Measurements from ENCODE around the gene KRT72. TPM values are rescaled to one million over a fixed set of nuclear protein-coding genes. Genes with fewer than 3 reads are reported as not detected.

The KRT72 gene
- total RNA-seq, 2 experiments from 2014 or later, result 82.2 to 83.4 TPM

GRCh38 chr12:52573306-52573705, 28.0 kb downstream of the KRT72 start:
- Histone ChIP-seq H3K27me3 (ENCODE audit: control insufficient read depth in 1 of 2, insufficient read depth in 2 of 2, low read length in 2 of 2) (peaks cover 0 to 4% of the 10 kb centered on the region in 2 experiments), H3K27ac (ENCODE audit: low read depth in 1 of 2, low read length in 2 of 2) (no peak overlapping the region), H3K4me3 (ENCODE audit: low read length) (no peak overlapping the region), H3K9me3 (ENCODE audit: control insufficient read depth in 1 of 2, insufficient read depth in 1 of 2, low read length in 2 of 2) (no peaks in the 10 kb centered on the region), H3K4me1 (ENCODE audit: insufficient read depth, low read length) (no peaks in the 10 kb centered on the region), H3K36me3 (ENCODE audit: insufficient read depth, low read length) (no peaks in the 10 kb centered on the region)
- Mint-ChIP-seq H3K36me3 (ENCODE audit: low read depth) (no peaks in the 10 kb centered on the region), H3K9me3 (no peaks in the 10 kb centered on the region), H3K4me1 (ENCODE audit: low read depth) (no peaks in the 10 kb centered on the region), H3K27me3 (no peaks in the 10 kb centered on the region), H3K27ac (no peak overlapping the region), H3K4me3 (no peak overlapping the region)
- no peak for TF ChIP-seq CTCF (IDR thresholded peaks at IDR 0.05)
- DNase-seq (no peak), ATAC-seq (ENCODE audit: poor library complexity) (no peak)
- intact Hi-C loops (cut with DNase I, micrococcal nuclease), result no loop called here
- ChIA-PET POLR2A (no interaction called here), CTCF (no interaction called here)

- Histone ChIP-seq H3K4me3 (ENCODE audit: low read length) (no peak overlapping the region), H3K27ac (ENCODE audit: low read depth in 1 of 2, low read length in 2 of 2) (no peak overlapping the region), H3K4me1 (ENCODE audit: insufficient read depth, low read length) (no peaks in the 10 kb centered on the region), H3K36me3 (ENCODE audit: insufficient read depth, low read length) (no peaks in the 10 kb centered on the region), H3K9me3 (ENCODE audit: control insufficient read depth in 1 of 2, insufficient read depth in 1 of 2, low read length in 2 of 2) (no peaks in the 10 kb centered on the region), H3K27me3 (ENCODE audit: control insufficient read depth in 1 of 2, insufficient read depth in 2 of 2, low read length in 2 of 2) (peaks cover 0 to 4% of the 10 kb centered on the region in 2 experiments)
- H3K36me3 Mint-ChIP-seq (ENCODE audit: low read depth), result no peaks in the 10 kb centered on the region
- no peaks in the 10 kb centered on the region for H3K9me3 Mint-ChIP-seq
- no peaks in the 10 kb centered on the region for H3K4me1 Mint-ChIP-seq (ENCODE audit: low read depth)
- peaks cover 13% of the 10 kb centered on the region for H3K27me3 Mint-ChIP-seq
- intact Hi-C loops (cut with DNase I, micrococcal nuclease), result no loop called here
- no peak for ATAC-seq (ENCODE audit: poor library complexity)
- ChIA-PET CTCF (no interaction called here), POLR2A (no interaction called here)
- H3K4me3 Mint-ChIP-seq, result no peak overlapping the region
- no peak for TF ChIP-seq CTCF (IDR thresholded peaks at IDR 0.05)
- no peak for DNase-seq
- H3K27ac Mint-ChIP-seq, result no peak overlapping the region
Observed at GRCh38 chr12:52570511-52570910, 30.8 kb downstream of the KRT72 start.

GRCh38 chr12:52568111-52568510, 33.2 kb downstream of the KRT72 start:
- CTCF ChIA-PET, result no interaction called here
- H3K36me3 ChIP-seq (ENCODE audit: insufficient read depth, low read length), result no peaks in the 10 kb centered on the region
- Mint-ChIP-seq H3K4me1 (ENCODE audit: low read depth) (no peaks in the 10 kb centered on the region), H3K9me3 (no peaks in the 10 kb centered on the region), H3K27ac (no peak overlapping the region), H3K36me3 (ENCODE audit: low read depth) (no peaks in the 10 kb centered on the region), H3K4me3 (no peak overlapping the region), H3K27me3 (peaks cover 25% of the 10 kb centered on the region)
- ATAC-seq (ENCODE audit: poor library complexity), result no peak
- H3K4me3 ChIP-seq (ENCODE audit: low read length), result no peak overlapping the region
- intact Hi-C loops (cut with DNase I, micrococcal nuclease), result no loop called here
- TF ChIP-seq CTCF (IDR thresholded peaks at IDR 0.05), result no peak
- peaks cover 4 to 11% of the 10 kb centered on the region in 2 experiments for H3K27me3 ChIP-seq (ENCODE audit: control insufficient read depth in 1 of 2, insufficient read depth in 2 of 2, low read length in 2 of 2)
- no peak for DNase-seq
- no peak overlapping the region for H3K27ac ChIP-seq (ENCODE audit: low read depth in 1 of 2, low read length in 2 of 2)
- no peaks in the 10 kb centered on the region for H3K4me1 ChIP-seq (ENCODE audit: insufficient read depth, low read length)
- POLR2A ChIA-PET, result interaction anchor here (0.7 kb wide), 1 partner anchor 8 kb away, joined by 3 read pairs; no protein-coding TSS in a partner anchor
- H3K9me3 ChIP-seq (ENCODE audit: control insufficient read depth in 1 of 2, insufficient read depth in 1 of 2, low read length in 2 of 2), result no peaks in the 10 kb centered on the region
